ENCODE results near the gene NTNG2. TPM values are rescaled to one million over a fixed set of nuclear protein-coding genes. Genes with fewer than 3 reads are reported as not detected.

NTNG2 gene
- total RNA-seq, 1 donor from 2014 or later = 0.42 TPM

- Histone ChIP-seq H3K27me3 (ENCODE audit: control insufficient read depth, insufficient read depth, low read length) (peaks cover 62% of the 10 kb centered on the region), H3K4me3 (ENCODE audit: low read depth, low read length) (no peak overlapping the region), H3K36me3 (ENCODE audit: control insufficient read depth, insufficient read depth, low read length) (no peaks in the 10 kb centered on the region)
- TF ChIP-seq CTCF (IDR thresholded peaks at IDR 0.05; ENCODE audit: insufficient read depth, low read length, poor library complexity, severe bottlenecking) = peak; percentile 87
- DNase-seq (ENCODE audit: low read depth) = no peak
These were observed 8.0 kb downstream of the NTNG2 start for GRCh38 chr9:132169672-132170392.

GRCh38 chr9:132171702-132172101, 9.8 kb downstream of the NTNG2 start:
- no peak for TF ChIP-seq CTCF (IDR thresholded peaks at IDR 0.05; ENCODE audit: insufficient read depth, low read length, poor library complexity, severe bottlenecking)
- peaks cover 45% of the 10 kb centered on the region for H3K27me3 ChIP-seq (ENCODE audit: control insufficient read depth, insufficient read depth, low read length)
- no peaks in the 10 kb centered on the region for H3K36me3 ChIP-seq (ENCODE audit: control insufficient read depth, insufficient read depth, low read length)
- DNase-seq (ENCODE audit: low read depth) = no peak
- no peak overlapping the region for H3K4me3 ChIP-seq (ENCODE audit: low read depth, low read length)

- Histone ChIP-seq H3K27me3 (ENCODE audit: control insufficient read depth, insufficient read depth, low read length) (peaks cover 40% of the 10 kb centered on the region), H3K36me3 (ENCODE audit: control insufficient read depth, insufficient read depth, low read length) (no peaks in the 10 kb centered on the region), H3K4me3 (ENCODE audit: low read depth, low read length) (no peak overlapping the region)
- TF ChIP-seq CTCF (IDR thresholded peaks at IDR 0.05; ENCODE audit: insufficient read depth, low read length, poor library complexity, severe bottlenecking) = no peak
- DNase-seq (ENCODE audit: low read depth) = no peak
These were observed 10.3 kb downstream of the NTNG2 start for GRCh38 chr9:132172185-132172584.

DNA sequence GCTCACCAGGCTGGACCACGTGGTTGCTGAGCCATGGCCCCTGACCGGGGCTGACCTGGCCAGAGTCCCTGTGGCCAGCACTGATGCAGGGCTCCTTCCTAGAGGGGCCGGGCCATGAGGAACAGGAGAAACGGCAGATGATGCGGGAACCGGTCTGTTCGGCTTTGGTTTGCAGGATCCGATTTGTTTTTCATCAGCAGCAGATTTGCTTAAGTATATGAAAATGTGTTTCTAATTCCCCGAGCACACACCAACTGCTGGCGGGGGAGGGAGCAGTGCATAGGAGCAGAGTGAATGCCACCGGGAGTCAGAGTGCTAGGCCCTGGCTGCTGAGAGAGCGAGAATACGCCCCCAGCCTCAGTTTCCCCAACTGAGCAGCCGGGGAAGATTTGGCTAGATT, 13.6 kb downstream of the NTNG2 start:
- Histone ChIP-seq H3K27me3 (ENCODE audit: control insufficient read depth, insufficient read depth, low read length) (peaks cover 28% of the 10 kb centered on the region), H3K36me3 (ENCODE audit: control insufficient read depth, insufficient read depth, low read length) (no peaks in the 10 kb centered on the region), H3K4me3 (ENCODE audit: low read depth, low read length) (no peak overlapping the region)
- no peak for DNase-seq (ENCODE audit: low read depth)
- no peak for TF ChIP-seq CTCF (IDR thresholded peaks at IDR 0.05; ENCODE audit: insufficient read depth, low read length, poor library complexity, severe bottlenecking)

- H3K4me3 ChIP-seq (ENCODE audit: low read depth, low read length) = no peak overlapping the region
- no peaks in the 10 kb centered on the region for H3K36me3 ChIP-seq (ENCODE audit: control insufficient read depth, insufficient read depth, low read length)
- H3K27me3 ChIP-seq (ENCODE audit: control insufficient read depth, insufficient read depth, low read length) = peaks cover 31% of the 10 kb centered on the region
- DNase-seq (ENCODE audit: low read depth) = no peak
- no peak for TF ChIP-seq CTCF (IDR thresholded peaks at IDR 0.05; ENCODE audit: insufficient read depth, low read length, poor library complexity, severe bottlenecking)
These were observed 14.5 kb downstream of the NTNG2 start for GRCh38 chr9:132176338-132176737.

DNA sequence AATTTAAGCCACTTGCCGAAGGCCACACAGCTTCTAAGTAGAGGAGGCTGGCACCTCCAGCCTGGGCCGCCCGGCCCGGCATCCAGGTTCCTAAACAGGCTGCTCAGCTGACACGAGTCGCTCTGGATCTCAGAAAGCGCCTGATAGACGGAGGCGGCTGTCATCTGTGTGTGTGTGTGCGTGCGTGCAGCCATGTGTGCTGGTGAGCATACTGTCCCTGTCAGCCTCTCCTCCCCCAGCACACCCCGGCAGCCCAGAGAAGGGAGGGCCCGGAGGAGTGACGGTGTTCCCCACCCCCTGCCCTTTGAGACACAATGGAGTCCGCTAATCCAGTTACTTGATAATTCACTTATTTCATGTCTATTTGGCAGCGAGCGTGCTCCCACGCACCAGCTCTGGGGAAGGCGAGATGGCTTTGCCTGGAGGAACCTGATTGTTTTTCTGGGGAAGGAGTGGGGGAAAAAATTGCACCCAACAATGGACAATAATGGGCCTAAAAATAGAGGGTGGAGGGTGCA, 20.0 kb downstream of the NTNG2 start:
- H3K27me3 ChIP-seq (ENCODE audit: control insufficient read depth, insufficient read depth, low read length) = peaks cover 65% of the 10 kb centered on the region
- no peak for DNase-seq (ENCODE audit: low read depth)
- TF ChIP-seq CTCF (IDR thresholded peaks at IDR 0.05; ENCODE audit: insufficient read depth, low read length, poor library complexity, severe bottlenecking) = no peak
- H3K36me3 ChIP-seq (ENCODE audit: control insufficient read depth, insufficient read depth, low read length) = no peaks in the 10 kb centered on the region
- no peak overlapping the region for H3K4me3 ChIP-seq (ENCODE audit: low read depth, low read length)
